Mammary epithelial cell (primary cell): ENCODE results near the gene DGKG.

ENCODE experiments used
- CTCF ChIP-seq, 2 donors: IDR thresholded peaks in 1 of 2; conservative IDR thresholded peaks in 1 of 2; 2 replicates each; pipeline ENCODE4 v1.5.1; 2011 to 2012; ENCODE audit warnings: inconsistent platforms in 2 of 2, low read length in 2 of 2, mild to moderate bottlenecking in 2 of 2, control low read depth in 1 of 2, low read depth in 1 of 2; ENCODE audit not compliant: insufficient read depth in 1 of 2; ENCODE audit errors: extremely low read depth in 1 of 2
- EZH2 ChIP-seq: IDR thresholded peaks from 2 replicates; pipeline ENCODE4 v1.6.1; 2012; ENCODE audit warnings: low read length, inconsistent platforms, borderline replicate concordance

DNA sequence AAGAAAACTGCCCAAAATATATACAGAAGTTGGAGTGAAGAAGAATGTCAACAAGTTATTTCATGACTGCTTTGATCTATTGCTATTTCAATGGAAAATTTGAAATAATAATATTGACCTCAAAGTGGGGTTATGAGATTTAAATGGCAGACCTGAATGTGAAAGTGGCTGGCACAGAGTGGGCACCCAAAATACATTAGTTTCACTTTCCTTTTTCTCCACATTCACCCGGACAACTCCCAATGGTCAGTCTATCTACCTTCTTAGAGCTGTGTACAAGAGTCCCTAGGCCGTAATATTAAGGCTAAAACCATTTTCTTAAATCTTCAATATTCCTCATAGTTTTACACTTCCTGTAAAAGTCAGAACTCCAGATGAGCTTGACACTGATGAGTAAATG lies 191.5 kb downstream of the DGKG start:
- no peak for TF ChIP-seq CTCF (conservative IDR thresholded peaks at IDR 0.05 in 1 of 2, IDR thresholded peaks at IDR 0.05 in 1 of 2; ENCODE audit: extremely low read depth in 1 of 2, insufficient read depth in 1 of 2, low read depth in 1 of 2, low read length in 2 of 2)
- no peak for TF ChIP-seq EZH2
